ENCODE measurements around the gene FRMD1. TPM values are rescaled to one million over a fixed set of nuclear protein-coding genes. Genes with fewer than 3 reads are reported as not detected.

Gene FRMD1
- total RNA-seq, 4 donors from 2014 or later, result 35.4 to 86.4 (median 47.7) TPM

- in situ Hi-C loops (cut with MboI; ENCODE audit: low pct_ligation_motif_present in 1 of 4, low pct_unique_long_range_greater_than_20kb in 1 of 4, low sequenced_read_pairs in 3 of 4), result no loop called here
These were observed 16.4 kb downstream of the FRMD1 start for GRCh38 chr6:168062346-168063289.

GRCh38 chr6:168061269-168062210, 17.5 kb downstream of the FRMD1 start:
- in situ Hi-C loops (cut with MboI; ENCODE audit: low pct_ligation_motif_present in 1 of 4, low pct_unique_long_range_greater_than_20kb in 1 of 4, low sequenced_read_pairs in 3 of 4) (no loop called here), intact Hi-C loops (cut with DNase I; ENCODE audit: low total_unique reads) (no loop called here)
- H3K27me3 ChIP-seq, result no peaks in the 10 kb centered on the region
- no peaks in the 10 kb centered on the region for H3K36me3 ChIP-seq
- TF ChIP-seq CTCF (IDR thresholded peaks at IDR 0.05) (peak in 1 of 5 experiments; percentile 28), POLR2AphosphoS5 (IDR thresholded peaks at IDR 0.05) (peak; percentile 48 to 85 (median 84)), EP300 (IDR thresholded peaks at IDR 0.05; ENCODE audit: low read depth) (no peak), POLR2A (IDR thresholded peaks at IDR 0.05) (no peak)
- H3K9me3 ChIP-seq, result no peaks in the 10 kb centered on the region
- H3K4me1 ChIP-seq, result peaks cover 0 to 12% (median 8%) of the 10 kb centered on the region in 4 donors
- peak; percentile 59 for DNase-seq
- H3K4me3 ChIP-seq, result no peak overlapping the region
- 56 to 67% methylated on average over 3 to 23 of the region's 29 CpGs for WGBS, 2 donors (ENCODE audit: low coverage in 1 of 2)
- peak overlapping the region in 1 of 4 donors; percentile 27 for H3K27ac ChIP-seq

More at GRCh38 chr6:168062346-168063289, 16.4 kb downstream of the FRMD1 start:
- H3K27ac ChIP-seq, result no peak overlapping the region
- intact Hi-C loops (cut with DNase I; ENCODE audit: low total_unique reads), result no loop called here
- TF ChIP-seq CTCF (IDR thresholded peaks at IDR 0.05) (no peak), POLR2A (IDR thresholded peaks at IDR 0.05) (no peak), POLR2AphosphoS5 (IDR thresholded peaks at IDR 0.05) (no peak), EP300 (IDR thresholded peaks at IDR 0.05; ENCODE audit: low read depth) (no peak)
- H3K4me1 ChIP-seq, result peaks cover 0 to 12% (median 8%) of the 10 kb centered on the region in 4 donors
- WGBS, 2 donors (ENCODE audit: low coverage in 1 of 2), result 79 to 80% methylated on average over 1 to 30 of the region's 31 CpGs
- no peak overlapping the region for H3K4me3 ChIP-seq
- H3K27me3 ChIP-seq, result no peaks in the 10 kb centered on the region
- no peak for DNase-seq
- no peaks in the 10 kb centered on the region for H3K36me3 ChIP-seq
- H3K9me3 ChIP-seq, result no peaks in the 10 kb centered on the region

- no peak for TF ChIP-seq EP300 (IDR thresholded peaks at IDR 0.05; ENCODE audit: low read depth)
- TF ChIP-seq POLR2AphosphoS5 (IDR thresholded peaks at IDR 0.05), result peak in 1 of 3 donors; percentile 29
- TF ChIP-seq POLR2A (IDR thresholded peaks at IDR 0.05), result no peak
- TF ChIP-seq CTCF (IDR thresholded peaks at IDR 0.05), result peak; percentile 31 to 85 (median 62)
- in situ Hi-C loops (cut with MboI; ENCODE audit: low pct_ligation_motif_present in 1 of 4, low pct_unique_long_range_greater_than_20kb in 1 of 4, low sequenced_read_pairs in 3 of 4), result no loop called here
These were observed 18.5 kb downstream of the FRMD1 start for GRCh38 chr6:168060521-168060931.

More at GRCh38 chr6:168060521-168060931, 18.5 kb downstream of the FRMD1 start:
- intact Hi-C loops (cut with DNase I; ENCODE audit: low total_unique reads), result no loop called here
- peak overlapping the region in 3 of 4 donors; percentile 0 to 27 (median 25) for H3K27ac ChIP-seq
- 55% methylated on average over 12 of the region's 12 CpGs; no CpG with 5 or more reads in 1 of the 2 donors for WGBS, 2 donors (ENCODE audit: low coverage in 1 of 2)
- no peaks in the 10 kb centered on the region for H3K9me3 ChIP-seq
- H3K4me1 ChIP-seq, result peaks cover 0 to 12% (median 8%) of the 10 kb centered on the region in 4 donors
- peak; percentile 80 for DNase-seq
- no peak overlapping the region for H3K4me3 ChIP-seq
- no peaks in the 10 kb centered on the region for H3K27me3 ChIP-seq
- H3K36me3 ChIP-seq, result no peaks in the 10 kb centered on the region

Data from transverse colon (tissue), 4 donors.